SU-DHL-6 (cell line): ENCODE measurements around the gene CHAT.

Experiments
- H2AFZ ChIP-seq: fragments of 200-600 bp; sonication (generic); 2 replicates; pipeline ENCODE4 v1.6.1; 2014; ENCODE audit warnings: low read depth, mild to moderate bottlenecking, moderate library complexity, mixed read lengths, antibody characterized with exemption, low read length; ENCODE audit not compliant: severe bottlenecking
- H3F3A ChIP-seq: fragments of 200-600 bp; shearing (Covaris generic); 2 replicates; pipeline ENCODE4 v1.6.0; 2016; ENCODE audit warnings: antibody characterized with exemption, mild to moderate bottlenecking; ENCODE audit not compliant: insufficient read depth
- H3K27ac ChIP-seq: fragments of 200-600 bp; sonication (generic); 2 replicates; pipeline ENCODE4 v1.5.1; 2016; ENCODE audit warnings: low read depth, mild to moderate bottlenecking, low read length, moderate library complexity, mixed read lengths
- H3K27me3 ChIP-seq: fragments of 200-600 bp; sonication (generic), shearing (Covaris generic); 2 replicates; pipeline ENCODE4 v1.6.0; 2014; ENCODE audit warnings: mild to moderate bottlenecking, low read length
- H3K36me3 ChIP-seq: fragments of 200-600 bp; sonication (generic); 2 replicates; pipeline ENCODE4 v1.6.1; 2014; ENCODE audit warnings: mild to moderate bottlenecking, low read length, mixed read lengths
- H3K4me2 ChIP-seq: fragments of 300-600, 200-600 bp; shearing (Covaris generic), sonication (generic); 2 replicates; pipeline ENCODE4 v1.6.0; 2014; ENCODE audit warnings: low read length, low read depth, mild to moderate bottlenecking; ENCODE audit not compliant: poor library complexity, severe bottlenecking
- H3K4me3 ChIP-seq: fragments of 200-600 bp; sonication (generic); 2 replicates; pipeline ENCODE4 v1.5.1; 2014; ENCODE audit warnings: antibody characterized with exemption, low read length, mild to moderate bottlenecking, mixed read lengths; ENCODE audit not compliant: insufficient read depth, poor library complexity, severe bottlenecking
- H3K79me2 ChIP-seq: fragments of 200-600 bp; sonication (generic); 2 replicates; pipeline ENCODE4 v1.6.1; 2014; ENCODE audit warnings: mild to moderate bottlenecking, low read length, moderate library complexity; ENCODE audit not compliant: insufficient read depth
- H3K9ac ChIP-seq: fragments of 200-600 bp; sonication (generic); 2 replicates; pipeline ENCODE4 v1.7.0; 2014; ENCODE audit warnings: mild to moderate bottlenecking, low read length
- H3K9me2 ChIP-seq: fragments of 200-600 bp; sonication (generic); replicated peaks from 2 replicates; pipeline ENCODE4 v1.6.1; 2014; ENCODE audit warnings: low read length; ENCODE audit not compliant: insufficient read depth
- H3K9me3 ChIP-seq: fragments of 200-600 bp; sonication (generic); 2 replicates; pipeline ENCODE4 v1.6.1; 2014; ENCODE audit warnings: low read length, mixed read lengths; ENCODE audit not compliant: insufficient read depth
- H4K20me1 ChIP-seq: fragments of 200-600 bp; sonication (generic); 2 replicates; pipeline ENCODE4 v1.6.1; 2014; ENCODE audit warnings: low read depth, mild to moderate bottlenecking, antibody characterized with exemption, low read length, moderate library complexity, mixed read lengths
- CTCF ChIP-seq: fragments of 200-600 bp; sonication (generic); IDR thresholded peaks from one replicate; pipeline ENCODE4 v1.5.1; 2017; ENCODE audit warnings: antibody characterized with exemption, mild to moderate bottlenecking, low read length, moderate library complexity; ENCODE audit not compliant: insufficient read depth, poor library complexity, severe bottlenecking
- EZH2phosphoT487 ChIP-seq: fragments of 200-600 bp; sonication (generic), shearing (Covaris generic); conservative IDR thresholded peaks from 2 replicates; pipeline ENCODE4 v1.6.1; 2018; ENCODE audit warnings: mild to moderate bottlenecking, antibody characterized with exemption, low read length, moderate library complexity, mixed read lengths

Gene CHAT

GRCh38 chr10:49700211-49700610 is 86.4 kb downstream of the CHAT start:
- H2AFZ ChIP-seq, result no peak overlapping the region
- H3K4me3 ChIP-seq, result no peak overlapping the region
- TF ChIP-seq EZH2phosphoT487, result no peak
- H4K20me1 ChIP-seq, result no peaks in the 10 kb centered on the region
- H3K9me2 ChIP-seq, result no peaks in the 10 kb centered on the region
- H3K79me2 ChIP-seq, result no peaks in the 10 kb centered on the region
- no peaks in the 10 kb centered on the region for H3K36me3 ChIP-seq
- H3K9me3 ChIP-seq, result no peaks in the 10 kb centered on the region
- no peaks in the 10 kb centered on the region for H3K27me3 ChIP-seq
- no peak overlapping the region for H3K9ac ChIP-seq
- H3K27ac ChIP-seq, result no peak overlapping the region
- H3K4me2 ChIP-seq, result no peak overlapping the region
- no peaks in the 10 kb centered on the region for H3F3A ChIP-seq

- H3K9me2 ChIP-seq, result no peaks in the 10 kb centered on the region
- no peak for TF ChIP-seq EZH2phosphoT487
- TF ChIP-seq CTCF, result no peak
- no peak overlapping the region for H3K4me2 ChIP-seq
- H3K9ac ChIP-seq, result no peak overlapping the region
- H3F3A ChIP-seq, result no peaks in the 10 kb centered on the region
- no peaks in the 10 kb centered on the region for H3K9me3 ChIP-seq
- H3K27ac ChIP-seq, result no peak overlapping the region
- no peaks in the 10 kb centered on the region for H3K79me2 ChIP-seq
- no peaks in the 10 kb centered on the region for H3K36me3 ChIP-seq
- H4K20me1 ChIP-seq, result no peaks in the 10 kb centered on the region
- no peak overlapping the region for H2AFZ ChIP-seq
- H3K27me3 ChIP-seq, result no peaks in the 10 kb centered on the region
- no peak overlapping the region for H3K4me3 ChIP-seq
Measured at GRCh38 chr10:49700997-49701396, 87.2 kb downstream of the CHAT start.

- H3K9ac ChIP-seq, result no peak overlapping the region
- H3K4me3 ChIP-seq, result no peak overlapping the region
- no peak overlapping the region for H3K4me2 ChIP-seq
- no peaks in the 10 kb centered on the region for H3F3A ChIP-seq
- no peak overlapping the region for H3K27ac ChIP-seq
- no peak overlapping the region for H2AFZ ChIP-seq
- no peaks in the 10 kb centered on the region for H3K9me3 ChIP-seq
- H3K27me3 ChIP-seq, result no peaks in the 10 kb centered on the region
- no peaks in the 10 kb centered on the region for H3K9me2 ChIP-seq
- H4K20me1 ChIP-seq, result no peaks in the 10 kb centered on the region
- H3K79me2 ChIP-seq, result no peaks in the 10 kb centered on the region
- H3K36me3 ChIP-seq, result no peaks in the 10 kb centered on the region
- TF ChIP-seq CTCF, result no peak
- no peak for TF ChIP-seq EZH2phosphoT487
Measured at GRCh38 chr10:49707585-49707984, 93.7 kb downstream of the CHAT start.

GRCh38 chr10:49709934-49710333 is 96.1 kb downstream of the CHAT start:
- Histone ChIP-seq H3K9me3 (no peaks in the 10 kb centered on the region), H3K27ac (no peak overlapping the region), H3K79me2 (no peaks in the 10 kb centered on the region), H3K27me3 (no peaks in the 10 kb centered on the region), H3K9ac (no peak overlapping the region), H3F3A (no peaks in the 10 kb centered on the region), H3K36me3 (no peaks in the 10 kb centered on the region), H3K4me3 (no peak overlapping the region), H2AFZ (no peak overlapping the region), H3K9me2 (no peaks in the 10 kb centered on the region), H3K4me2 (no peak overlapping the region), H4K20me1 (no peaks in the 10 kb centered on the region)
- no peak for TF ChIP-seq EZH2phosphoT487
